GM18873 (cell line): ENCODE data around the gene EDIL3.

ENCODE experiments used
- ATAC-seq: cut with Tn5 transposase; IDR thresholded peaks from one replicate; pipeline ENCODE4 v1.9.1; 2021; ENCODE audit warnings: mild to moderate bottlenecking, moderate library complexity, moderate number of reproducible peaks; ENCODE audit not compliant: unreplicated experiment, low FRiP score

Gene EDIL3

GRCh38 chr5:84384604-84385575 is at the start of gene EDIL3:
Gene EDIL3 (minus strand): TSS chr5:84384880. CDS start chr5:84384374, 506 bp downstream.
- ATAC-seq: no peak

GRCh38 chr5:84433461-84433860 is 48.8 kb upstream of the EDIL3 start:
- ATAC-seq: no peak

- no peak for ATAC-seq
These were observed 46.4 kb upstream of the EDIL3 start for GRCh38 chr5:84430863-84431663.

GRCh38 chr5:84430079-84430478 is 45.4 kb upstream of the EDIL3 start:
- no peak for ATAC-seq

- ATAC-seq: no peak
These were observed 40.7 kb upstream of the EDIL3 start for GRCh38 chr5:84425365-84425881.

GRCh38 chr5:84419742-84420141 is 35.1 kb upstream of the EDIL3 start:
- no peak for ATAC-seq

- no peak for ATAC-seq
These were observed 27.3 kb upstream of the EDIL3 start for GRCh38 chr5:84411832-84412605.

- ATAC-seq: no peak
These were observed 21.4 kb upstream of the EDIL3 start for GRCh38 chr5:84406111-84406510.

- ATAC-seq: no peak
These were observed 19.1 kb upstream of the EDIL3 start for GRCh38 chr5:84403773-84404172.

- no peak for ATAC-seq
These were observed 12.7 kb upstream of the EDIL3 start for GRCh38 chr5:84397385-84397784.

- no peak for ATAC-seq
These were observed 9.3 kb upstream of the EDIL3 start for GRCh38 chr5:84393969-84394368.

GRCh38 chr5:84392836-84393235 is 8.2 kb upstream of the EDIL3 start:
- no peak for ATAC-seq

- ATAC-seq: no peak
These were observed 1.0 kb upstream of the EDIL3 start for GRCh38 chr5:84385705-84386104.

- no peak for ATAC-seq
These were observed 670 bp downstream of the EDIL3 start for GRCh38 chr5:84383816-84384603.

- no peak for ATAC-seq
These were observed 1.3 kb downstream of the EDIL3 start for GRCh38 chr5:84383296-84383815.

- ATAC-seq: no peak
These were observed 2.1 kb downstream of the EDIL3 start for GRCh38 chr5:84382363-84383295.

GRCh38 chr5:84381502-84382362 is 2.9 kb downstream of the EDIL3 start:
- ATAC-seq: no peak
